HFF-Myc (cell line): ENCODE measurements around the gene MAST4.

Source experiments
- DNase-seq: peaks from one replicate; pipeline ENCODE4 v3.0.0-alpha.2; 2011; ENCODE audit warnings: low read depth; ENCODE audit errors: extremely low read depth
- H3K4me3 ChIP-seq: replicated peaks from 2 replicates; pipeline ENCODE4 v1.5.1; 2011; ENCODE audit warnings: low read depth, mild to moderate bottlenecking, control low read depth, low read length
- TF ChIP-seq, protein P1 (sequence below): IDR thresholded peaks from 2 replicates; pipeline ENCODE4 v1.5.1; 2012; ENCODE audit warnings: mild to moderate bottlenecking, low read depth, low read length, control low read depth; ENCODE audit errors: missing control alignments

Gene MAST4

DNA sequence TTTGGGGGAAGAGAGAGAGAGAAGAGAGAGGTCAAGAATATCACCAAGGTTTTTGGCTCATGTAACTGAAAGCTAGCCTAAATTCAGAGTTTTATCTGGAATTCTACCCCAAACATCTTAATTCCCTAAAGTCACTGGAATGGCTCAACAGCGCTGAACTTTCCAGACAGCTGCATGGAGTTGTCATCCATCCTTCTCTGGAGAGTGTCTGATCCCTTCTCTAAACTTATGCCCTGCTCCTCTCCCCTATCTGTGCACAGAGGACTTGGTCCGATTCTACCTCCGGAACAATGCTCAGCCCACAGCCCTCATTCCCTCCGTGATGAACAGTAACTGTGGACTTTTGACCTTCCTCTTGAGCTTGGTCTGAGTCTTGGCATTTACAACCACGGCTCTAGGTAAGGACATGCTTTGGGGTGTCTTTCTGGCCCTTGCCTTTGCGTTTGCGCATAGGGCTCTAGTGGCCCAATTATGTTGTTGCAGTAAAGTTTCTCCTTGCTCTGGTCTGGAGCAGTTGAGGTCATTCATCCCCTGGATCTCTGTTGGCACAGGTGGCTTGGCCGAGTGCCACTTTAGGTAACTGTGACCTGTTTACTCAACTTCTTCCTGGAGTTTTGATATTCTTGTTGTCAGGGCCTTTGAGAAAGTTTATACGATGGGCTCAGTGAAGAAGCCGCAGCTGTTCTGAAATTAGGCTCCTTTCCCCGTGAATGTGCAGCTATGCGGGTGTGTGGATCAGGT, 618.7 kb downstream of the MAST4 start:
- no peak for DNase-seq
- no peak overlapping the region for H3K4me3 ChIP-seq
- TF ChIP-seq, protein P1, sequence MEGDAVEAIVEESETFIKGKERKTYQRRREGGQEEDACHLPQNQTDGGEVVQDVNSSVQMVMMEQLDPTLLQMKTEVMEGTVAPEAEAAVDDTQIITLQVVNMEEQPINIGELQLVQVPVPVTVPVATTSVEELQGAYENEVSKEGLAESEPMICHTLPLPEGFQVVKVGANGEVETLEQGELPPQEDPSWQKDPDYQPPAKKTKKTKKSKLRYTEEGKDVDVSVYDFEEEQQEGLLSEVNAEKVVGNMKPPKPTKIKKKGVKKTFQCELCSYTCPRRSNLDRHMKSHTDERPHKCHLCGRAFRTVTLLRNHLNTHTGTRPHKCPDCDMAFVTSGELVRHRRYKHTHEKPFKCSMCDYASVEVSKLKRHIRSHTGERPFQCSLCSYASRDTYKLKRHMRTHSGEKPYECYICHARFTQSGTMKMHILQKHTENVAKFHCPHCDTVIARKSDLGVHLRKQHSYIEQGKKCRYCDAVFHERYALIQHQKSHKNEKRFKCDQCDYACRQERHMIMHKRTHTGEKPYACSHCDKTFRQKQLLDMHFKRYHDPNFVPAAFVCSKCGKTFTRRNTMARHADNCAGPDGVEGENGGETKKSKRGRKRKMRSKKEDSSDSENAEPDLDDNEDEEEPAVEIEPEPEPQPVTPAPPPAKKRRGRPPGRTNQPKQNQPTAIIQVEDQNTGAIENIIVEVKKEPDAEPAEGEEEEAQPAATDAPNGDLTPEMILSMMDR = no peak

DNA sequence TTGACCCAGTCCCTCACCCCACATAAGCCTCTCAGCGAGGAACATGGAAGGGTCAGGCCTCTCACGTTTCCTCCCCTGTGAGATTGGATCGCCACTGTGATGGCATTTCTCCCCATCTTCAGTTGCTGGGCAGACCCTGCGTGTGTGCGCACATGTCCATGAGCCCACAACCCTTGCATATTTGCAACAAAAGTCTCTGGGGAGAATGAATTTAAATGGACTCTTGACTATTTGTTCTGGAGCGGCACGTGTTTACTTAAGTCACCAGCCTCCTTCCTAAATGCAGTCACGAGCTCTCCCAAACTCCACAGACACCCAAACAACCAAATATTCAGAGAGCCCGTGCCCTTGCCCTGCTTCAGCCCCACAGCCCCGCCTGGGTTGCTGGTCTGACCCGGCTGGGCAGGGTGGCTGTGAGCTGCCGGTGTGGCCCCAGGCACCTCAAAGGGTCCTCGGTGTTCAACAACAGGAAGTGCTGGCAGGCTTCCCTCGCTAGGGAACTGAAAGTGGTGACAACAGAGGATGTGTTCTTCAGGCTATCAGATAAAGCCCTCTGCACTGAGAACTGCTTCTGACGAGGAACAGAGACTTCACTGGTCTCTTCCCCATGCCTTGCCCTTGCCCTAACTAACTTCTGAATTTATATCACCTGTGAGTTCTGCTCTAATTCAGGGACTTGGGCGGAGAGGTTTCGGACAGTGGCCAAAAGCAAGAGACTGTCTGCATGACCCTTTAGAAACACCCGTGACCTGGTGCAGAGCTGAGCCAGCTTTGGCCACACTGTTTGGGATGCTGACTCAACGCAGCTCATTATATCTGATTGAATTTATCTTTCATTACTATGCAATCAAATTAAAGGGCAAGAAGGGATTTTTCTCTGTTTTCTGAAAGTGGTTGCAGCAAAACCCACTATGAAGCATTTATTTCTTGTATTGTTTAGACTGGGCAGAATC, 619.6 kb downstream of the MAST4 start:
- DNase-seq = no peak
- H3K4me3 ChIP-seq = no peak overlapping the region
- TF ChIP-seq, protein P1 = no peak

DNA sequence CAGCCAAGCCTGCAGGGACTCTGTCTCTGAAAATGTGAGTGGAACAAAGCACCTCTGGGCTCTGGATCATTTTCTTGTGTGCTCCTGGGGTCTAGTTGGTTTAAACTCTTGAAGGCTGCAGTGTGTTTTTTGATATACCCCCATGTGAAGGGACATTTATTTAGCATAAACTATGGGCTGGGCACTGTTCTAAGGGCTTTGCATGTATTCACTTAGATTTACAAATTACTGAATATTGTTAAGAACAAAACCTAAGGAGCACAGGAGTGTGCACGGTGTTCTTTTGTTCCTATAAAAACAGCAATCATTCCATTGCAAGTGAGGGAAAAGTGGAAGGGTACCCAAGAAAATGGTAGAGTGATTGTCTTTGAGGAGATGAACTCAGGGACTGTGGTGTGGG, 620.4 kb downstream of the MAST4 start:
- TF ChIP-seq, protein P1 = no peak
- H3K4me3 ChIP-seq = no peak overlapping the region

More for the DNA sequence above, 620.4 kb downstream of the MAST4 start:
- no peak for DNase-seq
